ENCODE results near the gene CMTM1.
"Not testable (repeated sequence)": the region's sequence is repeated elsewhere in the genome, so short reads cannot be mapped to it uniquely, and the experiment has no call there.

CMTM1 gene

DNA sequence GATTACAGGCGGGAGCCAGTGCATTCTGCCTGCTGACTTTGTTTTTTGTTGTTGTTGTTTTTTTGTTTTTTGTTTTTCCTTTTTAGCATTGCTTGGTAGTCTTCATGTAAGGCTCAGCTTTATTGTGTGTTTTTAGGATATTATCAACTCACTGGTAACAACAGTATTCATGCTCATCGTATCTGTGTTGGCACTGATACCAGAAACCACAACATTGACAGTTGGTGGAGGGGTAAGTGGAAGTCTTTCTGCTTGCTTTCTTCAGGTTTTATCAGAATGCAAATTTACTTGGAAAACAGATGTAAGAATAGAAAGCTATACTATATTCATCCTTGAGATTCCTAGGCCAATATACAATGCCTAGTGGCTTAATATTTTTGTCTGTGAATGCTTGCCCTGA lies 3.3 kb upstream of the CMTM1 start:
- no peak for TF ChIP-seq CTCF (conservative IDR thresholded peaks at IDR 0.05; ENCODE audit: low read length)
- no peak for TF ChIP-seq EZH2phosphoT487 (IDR thresholded peaks at IDR 0.05; ENCODE audit: borderline replicate concordance)
- Histone ChIP-seq H3K36me3 (ENCODE audit: insufficient read depth, low read length) (peaks cover 45% of the 10 kb centered on the region), H3K4me2 (ENCODE audit: low read depth, low read length, poor library complexity, severe bottlenecking) (peak overlapping the region; percentile 98), H3K4me3 (ENCODE audit: low read length, poor library complexity, severe bottlenecking) (peak overlapping the region; percentile 45), H3K9me2 (replicated peaks; ENCODE audit: low read depth, low read length) (no peaks in the 10 kb centered on the region), H4K20me1 (ENCODE audit: insufficient read depth, low read length, poor library complexity, severe bottlenecking) (peaks cover 62% of the 10 kb centered on the region), H3K4me1 (ENCODE audit: insufficient read depth, low read length, poor library complexity, severe bottlenecking) (peaks cover 62% of the 10 kb centered on the region), H3K27me3 (ENCODE audit: insufficient read depth, low read length, poor library complexity, severe bottlenecking) (no peaks in the 10 kb centered on the region), H3F3A (ENCODE audit: low read depth) (no peaks in the 10 kb centered on the region; the same call in 1 of the 2 replicates), H2AFZ (ENCODE audit: low read length) (no peak overlapping the region), H3K9ac (ENCODE audit: low read depth, low read length, poor library complexity, severe bottlenecking) (peak overlapping the region; percentile 7), H3K79me2 (ENCODE audit: insufficient read depth, low read length) (peaks cover 83% of the 10 kb centered on the region), H3K9me3 (ENCODE audit: insufficient read depth, low read depth, low read length) (no peaks in the 10 kb centered on the region)

DNA sequence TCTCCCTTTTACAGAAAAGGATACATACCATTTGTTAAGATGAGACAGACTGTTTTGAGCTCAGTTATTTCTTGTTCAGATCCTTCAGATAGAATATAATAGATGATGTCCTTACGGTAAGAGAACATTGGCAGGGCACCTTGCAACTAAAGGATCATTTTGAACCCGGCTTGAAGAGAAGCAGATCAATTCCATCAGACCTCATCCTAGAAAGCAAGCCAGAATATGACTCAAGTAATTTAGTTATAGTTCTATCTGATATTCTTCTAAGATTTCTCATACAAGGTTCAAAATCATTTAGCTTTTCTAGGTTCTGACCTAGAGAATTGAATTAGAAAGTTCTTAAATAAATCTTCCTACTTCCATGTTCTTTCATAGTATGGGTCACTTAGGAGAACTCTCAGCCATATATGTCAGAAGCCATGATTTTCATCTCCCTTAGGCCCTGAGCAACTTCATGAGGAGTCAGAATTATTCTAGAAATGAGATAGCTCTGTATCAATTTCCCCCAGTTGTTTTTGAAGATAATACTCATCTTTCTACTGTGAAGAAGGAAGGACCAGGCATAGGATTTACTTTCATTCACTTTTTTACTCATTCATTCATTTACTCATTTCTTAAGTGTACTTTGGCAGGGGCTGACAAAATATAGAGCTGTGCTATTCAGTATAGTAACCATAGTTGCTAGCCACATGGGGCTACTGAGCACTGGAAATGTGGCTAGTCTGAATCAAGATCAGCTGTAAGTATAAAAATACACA lies 2.5 kb upstream of the CMTM1 start:
- no peak overlapping the region for H2AFZ ChIP-seq (ENCODE audit: low read length)
- no peaks in the 10 kb centered on the region for H3K9me2 ChIP-seq (replicated peaks; ENCODE audit: low read depth, low read length)
- H3F3A ChIP-seq (ENCODE audit: low read depth): no peaks in the 10 kb centered on the region; the same call in 1 of the 2 replicates
- TF ChIP-seq EZH2phosphoT487 (IDR thresholded peaks at IDR 0.05; ENCODE audit: borderline replicate concordance): no peak
- peaks cover 54% of the 10 kb centered on the region for H3K4me1 ChIP-seq (ENCODE audit: insufficient read depth, low read length, poor library complexity, severe bottlenecking)
- peak overlapping the region; percentile 98 for H3K4me2 ChIP-seq (ENCODE audit: low read depth, low read length, poor library complexity, severe bottlenecking)
- H3K9ac ChIP-seq (ENCODE audit: low read depth, low read length, poor library complexity, severe bottlenecking): peak overlapping the region; percentile 7
- H3K27me3 ChIP-seq (ENCODE audit: insufficient read depth, low read length, poor library complexity, severe bottlenecking): no peaks in the 10 kb centered on the region
- peak overlapping the region; percentile 45 for H3K4me3 ChIP-seq (ENCODE audit: low read length, poor library complexity, severe bottlenecking)
- H3K79me2 ChIP-seq (ENCODE audit: insufficient read depth, low read length): peaks cover 76% of the 10 kb centered on the region
- H3K36me3 ChIP-seq (ENCODE audit: insufficient read depth, low read length): peaks cover 45% of the 10 kb centered on the region
- no peaks in the 10 kb centered on the region for H3K9me3 ChIP-seq (ENCODE audit: insufficient read depth, low read depth, low read length)
- peaks cover 54% of the 10 kb centered on the region for H4K20me1 ChIP-seq (ENCODE audit: insufficient read depth, low read length, poor library complexity, severe bottlenecking)

DNA sequence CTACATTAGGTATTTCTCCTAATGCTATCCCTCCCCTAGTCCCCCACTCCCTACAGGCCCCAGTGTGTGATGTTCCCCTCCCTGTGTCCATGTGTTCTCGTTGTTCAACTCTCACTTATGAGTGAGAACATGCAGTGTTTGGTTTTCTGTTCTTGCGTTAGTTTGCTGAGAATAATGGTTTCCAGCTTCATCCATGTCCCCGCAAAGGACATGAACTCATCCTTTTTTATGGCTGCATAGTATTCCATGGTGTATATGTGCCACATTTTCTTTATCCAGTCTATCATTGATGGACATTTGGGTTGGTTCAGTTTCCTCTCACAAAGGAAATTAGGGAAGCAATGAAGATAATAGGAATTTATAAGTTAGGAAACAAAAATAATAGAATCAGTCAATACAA lies 1.0 kb downstream of the CMTM1 start:
- Histone ChIP-seq H3K79me2 (ENCODE audit: insufficient read depth, low read length) (peaks cover 40% of the 10 kb centered on the region), H4K20me1 (ENCODE audit: insufficient read depth, low read length, poor library complexity, severe bottlenecking) (peaks cover 22% of the 10 kb centered on the region), H3K4me1 (ENCODE audit: insufficient read depth, low read length, poor library complexity, severe bottlenecking) (peaks cover 42% of the 10 kb centered on the region), H3K36me3 (ENCODE audit: insufficient read depth, low read length) (peaks cover 39% of the 10 kb centered on the region)
- not testable (repeated sequence) for H3K9ac ChIP-seq (ENCODE audit: low read depth, low read length, poor library complexity, severe bottlenecking); H3K9me2 ChIP-seq (replicated peaks; ENCODE audit: low read depth, low read length); H3K4me2 ChIP-seq (ENCODE audit: low read depth, low read length, poor library complexity, severe bottlenecking); H3F3A ChIP-seq (ENCODE audit: low read depth); H3K4me3 ChIP-seq (ENCODE audit: low read length, poor library complexity, severe bottlenecking); H3K9me3 ChIP-seq (ENCODE audit: insufficient read depth, low read depth, low read length); H2AFZ ChIP-seq (ENCODE audit: low read length); H3K27me3 ChIP-seq (ENCODE audit: insufficient read depth, low read length, poor library complexity, severe bottlenecking)

DNA sequence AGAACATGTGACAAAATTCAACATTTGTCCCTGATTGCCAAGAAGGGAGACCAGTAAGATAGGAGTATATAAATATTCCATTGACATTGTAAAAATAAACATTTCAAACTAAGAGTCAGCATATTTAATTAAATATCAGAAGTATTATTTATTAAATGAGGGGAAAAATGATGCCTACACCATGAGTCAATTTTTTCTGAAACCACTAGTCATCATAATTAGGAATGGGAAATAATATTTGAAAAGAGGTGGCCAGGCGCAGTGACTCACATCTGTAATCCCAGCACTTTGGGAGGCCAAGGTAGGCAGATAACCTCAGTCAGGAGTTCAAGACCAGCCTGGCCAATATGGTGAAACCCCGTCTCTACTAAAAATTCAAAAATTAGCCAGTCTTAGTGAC lies 2.1 kb downstream of the CMTM1 start:
- Histone ChIP-seq H3K36me3 (ENCODE audit: insufficient read depth, low read length) (peaks cover 37% of the 10 kb centered on the region), H4K20me1 (ENCODE audit: insufficient read depth, low read length, poor library complexity, severe bottlenecking) (peaks cover 13% of the 10 kb centered on the region), H3K9me2 (replicated peaks; ENCODE audit: low read depth, low read length) (no peaks in the 10 kb centered on the region), H3K4me1 (ENCODE audit: insufficient read depth, low read length, poor library complexity, severe bottlenecking) (peaks cover 42% of the 10 kb centered on the region), H3K9ac (ENCODE audit: low read depth, low read length, poor library complexity, severe bottlenecking) (no peak overlapping the region), H3K79me2 (ENCODE audit: insufficient read depth, low read length) (peaks cover 30% of the 10 kb centered on the region), H3K27me3 (ENCODE audit: insufficient read depth, low read length, poor library complexity, severe bottlenecking) (no peaks in the 10 kb centered on the region), H3F3A (ENCODE audit: low read depth) (no peaks in the 10 kb centered on the region; the same call in 1 of the 2 replicates), H3K9me3 (ENCODE audit: insufficient read depth, low read depth, low read length) (no peaks in the 10 kb centered on the region), H3K4me3 (ENCODE audit: low read length, poor library complexity, severe bottlenecking) (no peak overlapping the region), H2AFZ (ENCODE audit: low read length) (no peak overlapping the region), H3K4me2 (ENCODE audit: low read depth, low read length, poor library complexity, severe bottlenecking) (no peak overlapping the region)
- TF ChIP-seq EZH2phosphoT487 (IDR thresholded peaks at IDR 0.05; ENCODE audit: borderline replicate concordance): no peak
- no peak for TF ChIP-seq CTCF (conservative IDR thresholded peaks at IDR 0.05; ENCODE audit: low read length)
